ENCODE data around the gene ANTXR2. TPM values are rescaled to one million over a fixed set of nuclear protein-coding genes. Genes with fewer than 3 reads are reported as not detected.

The ANTXR2 gene
- total RNA-seq, 2 experiments from 2014 or later: 20.8 to 27.6 TPM

DNA sequence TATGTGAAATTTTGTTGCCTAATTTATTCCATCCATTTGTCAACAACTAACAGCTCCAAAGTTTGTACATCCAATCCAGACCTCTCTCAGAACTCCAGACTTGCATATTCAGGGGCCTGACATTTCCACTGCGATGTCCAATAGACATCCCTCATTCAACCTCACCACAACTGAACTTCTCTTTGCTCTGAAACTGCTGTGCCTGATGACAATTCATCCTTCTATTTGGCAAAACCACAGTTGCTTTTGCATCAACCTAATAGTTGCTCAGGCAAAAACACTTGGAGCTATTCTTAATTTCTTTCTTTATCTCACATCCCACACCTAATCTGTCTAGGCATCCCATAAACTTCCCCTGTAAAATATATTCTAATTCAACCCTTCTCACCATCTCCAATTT lies 56.5 kb downstream of the ANTXR2 start:
- no peak for ATAC-seq (ENCODE audit: low read depth)

GRCh38 chr4:80015407-80016189 lies 57.4 kb downstream of the ANTXR2 start:
- no peak for ATAC-seq (ENCODE audit: low read depth)
- Mint-ChIP-seq H3K27me3 (no peaks in the 10 kb centered on the region), H3K9me3 (no peaks in the 10 kb centered on the region), H3K4me3 (no peak overlapping the region), H3K4me1 (peaks cover 2% of the 10 kb centered on the region), H3K36me3 (peaks cover 13% of the 10 kb centered on the region), H3K27ac (no peak overlapping the region)
- POLR2A ChIA-PET: no interaction called here
- DNase-seq: no peak

More for the DNA sequence above, 56.5 kb downstream of the ANTXR2 start:
- POLR2A ChIA-PET: no interaction called here
- H3K27me3 Mint-ChIP-seq: no peaks in the 10 kb centered on the region
- no peak overlapping the region for H3K4me3 Mint-ChIP-seq
- peaks cover 13% of the 10 kb centered on the region for H3K36me3 Mint-ChIP-seq
- DNase-seq: no peak
- H3K4me1 Mint-ChIP-seq: no peaks in the 10 kb centered on the region
- H3K9me3 Mint-ChIP-seq: no peaks in the 10 kb centered on the region
- H3K27ac Mint-ChIP-seq: no peak overlapping the region

DNA sequence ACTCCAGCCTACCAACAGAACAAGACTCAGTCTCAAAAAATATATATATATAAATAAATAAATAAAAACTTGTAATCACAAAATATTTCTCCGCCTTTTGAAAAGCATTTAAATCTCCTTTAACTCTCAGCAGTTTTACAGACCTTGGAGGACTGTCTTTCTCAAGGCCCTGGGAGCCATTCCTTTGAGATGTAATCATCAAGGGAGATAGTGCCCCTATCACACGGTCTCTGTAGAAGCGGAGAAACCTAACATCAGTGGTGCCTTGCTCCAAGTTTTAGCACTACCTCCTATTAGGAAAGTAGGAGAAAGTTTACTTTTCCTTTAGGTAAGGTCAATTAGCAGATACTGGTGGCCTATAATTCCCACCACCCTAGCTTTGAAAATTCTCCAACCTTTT lies 58.5 kb downstream of the ANTXR2 start:
- H3K36me3 Mint-ChIP-seq: peaks cover 17% of the 10 kb centered on the region
- H3K27ac Mint-ChIP-seq: no peak overlapping the region
- H3K4me1 Mint-ChIP-seq: peaks cover 9% of the 10 kb centered on the region
- POLR2A ChIA-PET: interaction anchor here (0.6 kb wide), 1 partner anchor 34 kb away, joined by 4 read pairs; no protein-coding TSS in a partner anchor
- ATAC-seq (ENCODE audit: low read depth) (no peak), DNase-seq (no peak)
- no peaks in the 10 kb centered on the region for H3K27me3 Mint-ChIP-seq
- H3K4me3 Mint-ChIP-seq: no peak overlapping the region
- H3K9me3 Mint-ChIP-seq: peaks cover 2% of the 10 kb centered on the region

DNA sequence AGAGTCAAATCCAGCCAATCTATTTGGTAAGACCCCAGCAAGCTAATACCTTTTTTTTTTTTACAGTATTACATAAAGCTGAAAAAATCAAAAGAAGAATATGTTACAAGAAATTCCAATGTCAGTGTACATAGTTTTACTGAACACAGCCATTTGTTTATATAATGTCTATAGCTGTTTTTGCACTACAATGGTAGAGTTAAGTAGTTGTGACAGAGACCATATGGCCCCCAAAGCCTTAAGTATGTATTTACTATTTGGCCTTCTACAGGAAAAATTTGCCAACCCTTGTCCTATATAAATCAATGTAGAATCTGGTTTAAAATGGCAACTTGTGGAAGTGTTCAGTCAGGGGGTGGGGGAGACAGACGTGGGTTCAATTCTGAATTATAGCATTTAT lies 60.7 kb downstream of the ANTXR2 start:
- ATAC-seq (ENCODE audit: low read depth) (no peak), DNase-seq (no peak)
- Mint-ChIP-seq H3K4me1 (peaks cover 23% of the 10 kb centered on the region), H3K27ac (no peak overlapping the region), H3K9me3 (peaks cover 2% of the 10 kb centered on the region), H3K27me3 (no peaks in the 10 kb centered on the region), H3K4me3 (no peak overlapping the region), H3K36me3 (peaks cover 26% of the 10 kb centered on the region)
- POLR2A ChIA-PET: no interaction called here

DNA sequence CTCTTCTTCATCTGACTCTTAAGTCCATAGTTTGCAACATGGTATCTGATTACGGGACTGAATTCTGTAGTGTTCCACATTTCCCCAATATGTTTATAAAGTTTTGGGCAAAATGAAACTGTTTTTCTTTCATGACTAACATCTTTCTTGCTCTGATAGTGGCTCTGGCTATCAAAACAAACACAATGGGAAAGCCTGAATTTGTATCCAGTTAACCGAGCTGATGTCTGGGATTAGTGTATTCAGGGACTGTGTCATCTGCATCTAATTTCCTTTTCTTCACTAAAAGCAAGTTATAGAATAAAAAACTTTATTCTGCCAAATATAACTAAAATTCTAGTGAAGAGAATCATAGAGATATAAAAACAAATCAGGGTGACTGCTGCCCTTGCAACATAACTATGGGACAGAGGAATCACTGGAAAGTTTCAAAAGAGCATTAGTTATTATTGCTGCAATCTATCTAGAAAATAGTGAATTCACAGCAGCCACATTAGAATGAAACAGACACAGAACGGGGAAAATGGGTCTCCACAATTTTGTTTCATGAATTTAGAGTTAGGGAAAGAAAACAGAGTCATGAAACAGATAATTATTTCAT lies 61.3 kb downstream of the ANTXR2 start:
- POLR2A ChIA-PET: no interaction called here

GRCh38 chr4:80010316-80010715 lies 62.7 kb downstream of the ANTXR2 start:
- H3K9me3 Mint-ChIP-seq: peaks cover 2% of the 10 kb centered on the region

More for the DNA sequence above, 61.3 kb downstream of the ANTXR2 start:
- Mint-ChIP-seq H3K4me3 (no peak overlapping the region), H3K27me3 (no peaks in the 10 kb centered on the region), H3K27ac (no peak overlapping the region), H3K36me3 (peaks cover 29% of the 10 kb centered on the region), H3K4me1 (peaks cover 27% of the 10 kb centered on the region), H3K9me3 (peaks cover 2% of the 10 kb centered on the region)
- no peak for ATAC-seq (ENCODE audit: low read depth)
- DNase-seq: no peak

DNA sequence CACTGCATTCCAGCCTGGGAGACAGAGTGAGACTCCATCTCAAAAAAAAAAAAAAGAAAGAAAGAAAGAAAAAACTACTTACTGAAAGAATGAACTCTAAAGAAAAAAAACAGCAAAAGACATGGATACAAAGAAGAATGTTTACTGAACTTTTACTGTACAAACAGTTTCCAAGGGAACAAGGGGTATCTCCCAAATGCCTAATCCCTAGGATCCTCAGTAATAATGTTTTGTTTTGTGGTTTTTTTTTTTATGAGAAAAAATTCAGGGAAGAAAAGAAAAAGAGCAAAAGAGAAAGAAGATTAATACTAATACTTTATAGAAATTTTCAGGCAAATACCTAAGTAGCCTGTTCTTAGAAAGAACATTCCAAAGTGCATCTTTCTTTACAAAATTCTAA lies 63.2 kb downstream of the ANTXR2 start:
- H3K27ac Mint-ChIP-seq: no peak overlapping the region
- H3K27me3 Mint-ChIP-seq: no peaks in the 10 kb centered on the region
- ATAC-seq (ENCODE audit: low read depth): no peak
- POLR2A ChIA-PET: no interaction called here
- H3K9me3 Mint-ChIP-seq: peaks cover 2% of the 10 kb centered on the region
- no peak for DNase-seq
- H3K4me3 Mint-ChIP-seq: peak overlapping the region; percentile 44
- peaks cover 40% of the 10 kb centered on the region for H3K4me1 Mint-ChIP-seq
- peaks cover 36% of the 10 kb centered on the region for H3K36me3 Mint-ChIP-seq

More at GRCh38 chr4:80010316-80010715, 62.7 kb downstream of the ANTXR2 start:
- Mint-ChIP-seq H3K27ac (peak overlapping the region; percentile 31), H3K27me3 (no peaks in the 10 kb centered on the region), H3K36me3 (peaks cover 35% of the 10 kb centered on the region), H3K4me3 (peak overlapping the region; percentile 44), H3K4me1 (peaks cover 38% of the 10 kb centered on the region)
- ATAC-seq (ENCODE audit: low read depth): peak; percentile 72
- no peak for DNase-seq
- POLR2A ChIA-PET: no interaction called here

DNA sequence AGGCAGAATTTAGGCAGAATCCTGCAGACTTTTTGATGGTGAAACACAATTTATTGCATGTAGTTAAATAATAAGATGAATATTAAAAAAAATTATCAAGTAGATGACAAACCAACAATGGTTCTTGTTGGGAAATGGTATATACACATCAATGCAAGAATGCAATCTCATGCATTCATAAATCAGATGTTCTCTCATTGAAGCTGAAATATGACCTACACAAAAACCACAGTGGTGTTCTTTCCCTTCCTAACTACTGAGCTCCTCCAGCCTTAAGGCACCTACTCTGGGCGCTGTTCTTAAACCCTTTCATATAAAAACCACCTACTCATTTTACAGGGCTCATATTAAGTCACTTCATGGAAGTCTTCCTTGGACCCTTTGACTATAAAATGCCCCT lies 64.1 kb downstream of the ANTXR2 start:
- POLR2A ChIA-PET: interaction anchor here (0.6 kb wide), 1 partner anchor 12 kb away, joined by 3 read pairs; no protein-coding TSS in a partner anchor
- Mint-ChIP-seq H3K9me3 (peaks cover 8% of the 10 kb centered on the region), H3K36me3 (peaks cover 43% of the 10 kb centered on the region), H3K27me3 (no peaks in the 10 kb centered on the region), H3K27ac (no peak overlapping the region), H3K4me1 (peaks cover 41% of the 10 kb centered on the region), H3K4me3 (no peak overlapping the region)
- ATAC-seq (ENCODE audit: low read depth): no peak
- DNase-seq: no peak

- peaks cover 40% of the 10 kb centered on the region for H3K36me3 Mint-ChIP-seq
- POLR2A ChIA-PET: no interaction called here
- H3K4me3 Mint-ChIP-seq: no peak overlapping the region
- no peaks in the 10 kb centered on the region for H3K27me3 Mint-ChIP-seq
- ATAC-seq (ENCODE audit: low read depth): no peak
- DNase-seq: no peak
- peaks cover 8% of the 10 kb centered on the region for H3K9me3 Mint-ChIP-seq
- no peak overlapping the region for H3K27ac Mint-ChIP-seq
- peaks cover 41% of the 10 kb centered on the region for H3K4me1 Mint-ChIP-seq
Measured at GRCh38 chr4:80008351-80008750, 64.7 kb downstream of the ANTXR2 start.

- no peaks in the 10 kb centered on the region for H3K27me3 Mint-ChIP-seq
- DNase-seq (no peak), ATAC-seq (ENCODE audit: low read depth) (no peak)
- no peak overlapping the region for H3K4me3 Mint-ChIP-seq
- peaks cover 8% of the 10 kb centered on the region for H3K9me3 Mint-ChIP-seq
- H3K27ac Mint-ChIP-seq: peak overlapping the region; percentile 51
- POLR2A ChIA-PET: no interaction called here
- H3K36me3 Mint-ChIP-seq: peaks cover 37% of the 10 kb centered on the region
- peaks cover 41% of the 10 kb centered on the region for H3K4me1 Mint-ChIP-seq
Measured at GRCh38 chr4:80007745-80008149, 65.3 kb downstream of the ANTXR2 start.

- POLR2A ChIA-PET: no interaction called here
- peak overlapping the region; percentile 65 for H3K27ac Mint-ChIP-seq
- DNase-seq (no peak), ATAC-seq (ENCODE audit: low read depth) (peak; percentile 70)
- H3K36me3 Mint-ChIP-seq: peaks cover 38% of the 10 kb centered on the region
- H3K9me3 Mint-ChIP-seq: peaks cover 8% of the 10 kb centered on the region
- peaks cover 41% of the 10 kb centered on the region for H3K4me1 Mint-ChIP-seq
- H3K27me3 Mint-ChIP-seq: no peaks in the 10 kb centered on the region
- H3K4me3 Mint-ChIP-seq: peak overlapping the region; percentile 35
Measured at GRCh38 chr4:80006935-80007744, 65.9 kb downstream of the ANTXR2 start.

DNA sequence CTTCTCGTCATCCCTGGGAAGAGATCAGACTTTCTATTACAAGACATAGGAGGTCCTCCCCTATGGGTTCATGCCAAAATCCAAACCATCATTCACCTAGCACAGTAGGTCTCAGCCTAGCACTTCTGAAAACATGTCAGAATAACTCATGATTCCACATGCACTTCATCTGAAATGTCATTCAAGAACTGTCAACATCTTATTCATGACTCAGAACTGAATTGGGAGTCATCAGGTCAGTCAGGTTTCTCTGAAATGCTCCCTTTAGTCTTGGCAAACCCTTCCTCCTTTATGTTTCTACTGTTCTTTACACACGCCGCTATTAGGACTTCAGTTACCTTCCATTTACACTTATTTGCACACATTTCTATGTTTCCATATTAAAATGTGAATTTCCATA lies 67.2 kb downstream of the ANTXR2 start:
- Mint-ChIP-seq H3K36me3 (peaks cover 38% of the 10 kb centered on the region), H3K4me3 (no peak overlapping the region), H3K27me3 (no peaks in the 10 kb centered on the region), H3K27ac (peak overlapping the region; percentile 27), H3K4me1 (peaks cover 40% of the 10 kb centered on the region), H3K9me3 (peaks cover 12% of the 10 kb centered on the region)
- ATAC-seq (ENCODE audit: low read depth): peak; percentile 60
- POLR2A ChIA-PET: no interaction called here
- DNase-seq: no peak

DNA sequence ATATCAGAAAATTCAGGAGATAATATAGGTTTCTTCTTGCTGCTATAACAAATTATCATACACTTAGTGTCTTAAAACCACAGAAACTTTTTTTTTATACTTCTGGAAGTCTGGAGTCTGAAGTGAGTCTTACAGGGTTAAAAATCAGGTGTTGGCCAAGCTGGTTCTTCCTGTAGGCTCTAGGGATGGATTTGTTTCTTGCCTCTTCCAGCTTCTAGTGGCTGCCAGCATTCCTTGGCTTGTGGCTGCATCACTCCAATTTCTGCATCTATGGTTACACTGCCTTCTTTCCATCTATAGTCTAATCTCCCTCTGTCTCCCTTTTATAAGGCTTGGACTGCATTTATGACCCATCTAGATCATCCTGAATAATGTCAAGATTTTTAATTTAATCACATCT lies 68.7 kb downstream of the ANTXR2 start:
- Mint-ChIP-seq H3K4me1 (peaks cover 33% of the 10 kb centered on the region), H3K4me3 (no peak overlapping the region), H3K27me3 (no peaks in the 10 kb centered on the region), H3K36me3 (peaks cover 34% of the 10 kb centered on the region), H3K9me3 (peaks cover 11% of the 10 kb centered on the region), H3K27ac (no peak overlapping the region)
- ATAC-seq (ENCODE audit: low read depth) (no peak), DNase-seq (no peak)
- POLR2A ChIA-PET: interaction anchor here (0.6 kb wide), 1 partner anchor 69 kb away, joined by 3 read pairs; the partner anchor contains the start of gene ANTXR2

All from activated naive CD8-positive, alpha-beta T cell treated with anti-CD3 and anti-CD28 coated beads, Interleukin-2, amount 10 ng/mL, durations not matched to agents 7 days and 5 days (primary cell).